WTC11 (cell line): Measurements from ENCODE around the gene CHI3L1. TPM values are rescaled to one million over a fixed set of nuclear protein-coding genes. Genes with fewer than 3 reads are reported as not detected.

Experiments
- ATAC-seq: fragments of 200-7000 bp; cut with Tn5 transposase; 2 replicates; pipeline ENCODE4 v1.10.0; 2021; ENCODE audit warnings: mild to moderate bottlenecking, moderate library complexity
- CTCF ChIA-PET: fragments of 300-600 bp; sonication (Branson Sonifier 250); formaldehyde crosslinking; loops from one replicate; lab custom pipeline; 2021; ENCODE audit warnings: antibody characterized with exemption; lab: Charles Lee
- POLR2A ChIA-PET: fragments of 350-600 bp; sonication (Branson Sonifier 250); formaldehyde crosslinking; loops from one replicate; lab custom pipeline; 2021; ENCODE audit warnings: antibody characterized with exemption; lab: Charles Lee
- DNase-seq: peaks from one replicate; pipeline ENCODE4 v3.0.0; 2021; ENCODE audit warnings: low spot score
- H3K27ac Mint-ChIP-seq: 2 replicates; pipeline ENCODE4 v1.8.0; 2021; ENCODE audit warnings: mixed read lengths
- H3K27me3 Mint-ChIP-seq: 2 replicates; pipeline ENCODE4 v1.8.0; 2021; ENCODE audit warnings: low read depth, mild to moderate bottlenecking, moderate library complexity, mixed read lengths
- H3K36me3 Mint-ChIP-seq: 2 replicates; pipeline ENCODE4 v1.8.0; 2021; ENCODE audit warnings: mixed read lengths
- H3K4me1 Mint-ChIP-seq: 2 replicates; pipeline ENCODE4 v1.8.0; 2022; ENCODE audit warnings: mixed read lengths
- H3K4me3 Mint-ChIP-seq: 2 replicates; pipeline ENCODE4 v1.8.0; 2021; ENCODE audit warnings: mild to moderate bottlenecking, moderate library complexity, mixed read lengths
- H3K9me3 Mint-ChIP-seq: 2 replicates; pipeline ENCODE4 v1.8.0; 2021; ENCODE audit warnings: mixed read lengths
- ATF1 ChIP-seq: sonication (generic); formaldehyde crosslinking; IDR thresholded peaks from 2 replicates; pipeline ENCODE4 v1.8.1; 2023; ENCODE audit warnings: mild to moderate bottlenecking, moderate library complexity, missing genetic modification reagents
- CREM ChIP-seq: sonication (generic); formaldehyde crosslinking; IDR thresholded peaks from 2 replicates; pipeline ENCODE4 v1.8.1; 2022; ENCODE audit warnings: mild to moderate bottlenecking, missing genetic modification reagents, moderate library complexity
- FOXK1 ChIP-seq: sonication (generic); formaldehyde crosslinking; IDR thresholded peaks from 2 replicates; pipeline ENCODE4 v1.8.0; 2022; ENCODE audit warnings: mild to moderate bottlenecking, moderate library complexity, missing genetic modification reagents
- FOXP1 ChIP-seq: sonication (generic); formaldehyde crosslinking; IDR thresholded peaks from 2 replicates; pipeline ENCODE4 v1.8.0; 2022; ENCODE audit warnings: missing genetic modification reagents, mild to moderate bottlenecking, moderate library complexity, borderline replicate concordance
- IRF2 ChIP-seq: sonication (generic); formaldehyde crosslinking; IDR thresholded peaks from 2 replicates; pipeline ENCODE4 v1.8.0; 2022; ENCODE audit warnings: low read depth, missing genetic modification reagents, borderline replicate concordance
- JUN ChIP-seq: sonication (generic); formaldehyde crosslinking; IDR thresholded peaks from 2 replicates; pipeline ENCODE4 v1.8.0; 2023; ENCODE audit warnings: mild to moderate bottlenecking, missing genetic modification reagents
- KAT7 ChIP-seq: sonication (generic); formaldehyde crosslinking; IDR thresholded peaks from 2 replicates; pipeline ENCODE4 v1.8.1; 2023; ENCODE audit warnings: missing genetic modification reagents, mild to moderate bottlenecking, borderline replicate concordance
- NFYB ChIP-seq: sonication (generic); formaldehyde crosslinking; conservative IDR thresholded peaks from 2 replicates; pipeline ENCODE4 v1.8.0; 2022; ENCODE audit warnings: low read depth, missing genetic modification reagents
- PRRX2 ChIP-seq: fragments of 250-450 bp; sonication (Bioruptor Pico); IDR thresholded peaks from 2 replicates; pipeline ENCODE4 v1.8.0; 2021; ENCODE audit warnings: mild to moderate bottlenecking
- RORB ChIP-seq: fragments of 250-450 bp; sonication (Bioruptor Pico); IDR thresholded peaks from 2 replicates; pipeline ENCODE4 v1.9.0; 2021; ENCODE audit warnings: mild to moderate bottlenecking
- SMAD4 ChIP-seq: sonication (generic); formaldehyde crosslinking; IDR thresholded peaks from 2 replicates; pipeline ENCODE4 v1.8.0; 2022; ENCODE audit warnings: mild to moderate bottlenecking, missing genetic modification reagents
- SOX15 ChIP-seq: fragments of 250-450 bp; sonication (Bioruptor Pico); IDR thresholded peaks from 2 replicates; pipeline ENCODE4 v1.9.0; 2021; ENCODE audit warnings: mild to moderate bottlenecking
- TCF7 ChIP-seq: sonication (generic); formaldehyde crosslinking; IDR thresholded peaks from 2 replicates; pipeline ENCODE4 v1.8.0; 2022; ENCODE audit warnings: mild to moderate bottlenecking, low read depth, missing genetic modification reagents, moderate library complexity
- TP53 ChIP-seq: sonication (generic); formaldehyde crosslinking; IDR thresholded peaks from 2 replicates; pipeline ENCODE4 v1.8.1; 2023; ENCODE audit warnings: mild to moderate bottlenecking, missing genetic modification reagents
- ZNF121 ChIP-seq: sonication (generic); formaldehyde crosslinking; IDR thresholded peaks from 2 replicates; pipeline ENCODE4 v1.8.0; 2023; ENCODE audit warnings: missing genetic modification reagents
- ZNF396 ChIP-seq: fragments of 250-450 bp; sonication (Bioruptor Pico); IDR thresholded peaks from 2 replicates; pipeline ENCODE4 v1.8.0; 2021; ENCODE audit warnings: mild to moderate bottlenecking, moderate library complexity, borderline replicate concordance
- ZNF423 ChIP-seq: fragments of 250-450 bp; sonication (Bioruptor Pico); IDR thresholded peaks from 2 replicates; pipeline ENCODE4 v2.1.2; 2022; ENCODE audit warnings: mild to moderate bottlenecking, moderate library complexity
- total RNA-seq: library from RNA; stranded (reverse); gene quantifications from 3 replicates; pipeline ENCODE4 v1.2.3, GENCODE V29; 2021
- TF ChIP-seq, protein P1 (sequence below): sonication (generic); formaldehyde crosslinking; IDR thresholded peaks from 2 replicates; pipeline ENCODE4 v1.8.1; 2022; ENCODE audit warnings: low read depth, mild to moderate bottlenecking, moderate library complexity, missing genetic modification reagents, borderline replicate concordance
- TF ChIP-seq, protein P2 (sequence below): sonication (generic); formaldehyde crosslinking; IDR thresholded peaks from 2 replicates; pipeline ENCODE4 v1.8.1; 2023; ENCODE audit warnings: mild to moderate bottlenecking, missing genetic modification reagents
- TF ChIP-seq, protein P3 (sequence below): sonication (generic); formaldehyde crosslinking; IDR thresholded peaks from 2 replicates; pipeline ENCODE4 v1.8.0; 2022; ENCODE audit warnings: missing genetic modification reagents
- TF ChIP-seq, protein P4 (sequence below): sonication (generic); formaldehyde crosslinking; IDR thresholded peaks from 2 replicates; pipeline ENCODE4 v1.8.1; 2023; ENCODE audit warnings: mild to moderate bottlenecking, missing genetic modification reagents

Gene CHI3L1
- total RNA-seq, 1 experiment from 2014 or later = 0.24 TPM

DNA sequence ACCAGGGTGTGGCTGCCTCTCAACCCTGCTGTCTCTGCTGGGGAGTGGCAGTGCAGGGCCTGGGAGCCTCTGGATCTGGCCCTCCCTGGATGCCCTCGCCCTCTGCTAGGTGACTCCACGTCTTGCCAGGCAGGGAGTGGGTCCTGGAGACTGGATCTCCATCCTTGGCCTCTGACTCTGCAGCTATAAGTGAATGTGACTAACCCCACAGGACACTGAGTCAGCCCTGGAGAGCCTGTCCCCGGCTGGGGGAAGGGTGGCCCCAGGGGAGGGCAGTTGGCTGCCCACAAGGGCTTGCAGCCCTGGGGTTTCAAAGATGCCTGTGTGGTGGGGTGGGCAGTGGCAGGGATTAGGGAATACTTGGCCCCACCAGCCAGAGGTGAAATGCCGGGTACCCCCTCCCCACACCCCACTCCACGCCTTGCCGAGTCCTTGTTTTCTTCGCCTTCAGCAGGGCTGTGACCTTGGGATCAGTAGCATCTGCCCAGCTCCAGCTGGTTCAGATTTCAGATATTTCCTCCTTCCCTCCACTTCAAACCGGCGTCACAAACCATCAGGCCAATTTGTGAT, 8.9 kb downstream of the CHI3L1 start:
- no peak overlapping the region for H3K27ac Mint-ChIP-seq

DNA sequence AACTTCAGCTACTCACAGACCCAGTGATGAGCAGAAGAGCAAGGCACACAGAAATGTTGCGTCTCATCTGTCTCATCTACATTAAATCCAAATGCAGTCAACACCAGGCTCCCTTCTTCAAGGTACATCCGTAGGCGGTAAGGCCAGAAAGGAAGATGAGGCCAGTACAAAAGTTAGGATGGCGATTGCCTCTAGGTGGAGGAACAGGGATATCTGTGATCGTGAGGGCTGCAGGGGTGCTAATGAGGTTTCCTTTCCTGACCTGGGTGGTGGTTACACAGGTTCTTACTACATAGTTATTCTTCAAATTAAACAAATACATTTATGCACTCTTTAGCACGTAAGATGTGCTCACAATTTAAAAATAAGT, 9.5 kb downstream of the CHI3L1 start:
- no peak overlapping the region for H3K27ac Mint-ChIP-seq
- ChIA-PET CTCF (interaction anchor here (4.9 to 6.1 kb wide), 2 partner anchors 90 to 137 kb away, joined by 18 to 30 read pairs; no protein-coding TSS in a partner anchor), POLR2A (no interaction called here)
- peaks cover 22% of the 10 kb centered on the region for H3K4me1 Mint-ChIP-seq
- H3K9me3 Mint-ChIP-seq = no peaks in the 10 kb centered on the region
- TF ChIP-seq, protein P1, sequence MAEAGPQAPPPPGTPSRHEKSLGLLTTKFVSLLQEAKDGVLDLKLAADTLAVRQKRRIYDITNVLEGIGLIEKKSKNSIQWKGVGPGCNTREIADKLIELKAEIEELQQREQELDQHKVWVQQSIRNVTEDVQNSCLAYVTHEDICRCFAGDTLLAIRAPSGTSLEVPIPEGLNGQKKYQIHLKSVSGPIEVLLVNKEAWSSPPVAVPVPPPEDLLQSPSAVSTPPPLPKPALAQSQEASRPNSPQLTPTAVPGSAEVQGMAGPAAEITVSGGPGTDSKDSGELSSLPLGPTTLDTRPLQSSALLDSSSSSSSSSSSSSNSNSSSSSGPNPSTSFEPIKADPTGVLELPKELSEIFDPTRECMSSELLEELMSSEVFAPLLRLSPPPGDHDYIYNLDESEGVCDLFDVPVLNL (CRISPR knock-in tag) = no peak
- TF ChIP-seq KAT7 (no peak), FOXP1 (no peak), ZNF423 (CRISPR knock-in tag) (no peak)
- TF ChIP-seq, protein P2, sequence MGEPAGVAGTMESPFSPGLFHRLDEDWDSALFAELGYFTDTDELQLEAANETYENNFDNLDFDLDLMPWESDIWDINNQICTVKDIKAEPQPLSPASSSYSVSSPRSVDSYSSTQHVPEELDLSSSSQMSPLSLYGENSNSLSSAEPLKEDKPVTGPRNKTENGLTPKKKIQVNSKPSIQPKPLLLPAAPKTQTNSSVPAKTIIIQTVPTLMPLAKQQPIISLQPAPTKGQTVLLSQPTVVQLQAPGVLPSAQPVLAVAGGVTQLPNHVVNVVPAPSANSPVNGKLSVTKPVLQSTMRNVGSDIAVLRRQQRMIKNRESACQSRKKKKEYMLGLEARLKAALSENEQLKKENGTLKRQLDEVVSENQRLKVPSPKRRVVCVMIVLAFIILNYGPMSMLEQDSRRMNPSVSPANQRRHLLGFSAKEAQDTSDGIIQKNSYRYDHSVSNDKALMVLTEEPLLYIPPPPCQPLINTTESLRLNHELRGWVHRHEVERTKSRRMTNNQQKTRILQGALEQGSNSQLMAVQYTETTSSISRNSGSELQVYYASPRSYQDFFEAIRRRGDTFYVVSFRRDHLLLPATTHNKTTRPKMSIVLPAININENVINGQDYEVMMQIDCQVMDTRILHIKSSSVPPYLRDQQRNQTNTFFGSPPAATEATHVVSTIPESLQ (CRISPR knock-in tag) = no peak
- no peaks in the 10 kb centered on the region for H3K27me3 Mint-ChIP-seq
- H3K4me3 Mint-ChIP-seq = no peak overlapping the region
- DNase-seq (no peak), ATAC-seq (no peak)
- H3K36me3 Mint-ChIP-seq = no peaks in the 10 kb centered on the region

More for the DNA sequence above, 8.9 kb downstream of the CHI3L1 start:
- ChIA-PET CTCF (interaction anchor here (1.2 to 6.1 kb wide), 4 partner anchors 38 to 138 kb away, joined by 3 to 30 read pairs (median 14); no protein-coding TSS in a partner anchor), POLR2A (no interaction called here)
- ATAC-seq = no peak
- H3K27me3 Mint-ChIP-seq = no peaks in the 10 kb centered on the region
- DNase-seq = no peak
- H3K36me3 Mint-ChIP-seq = no peaks in the 10 kb centered on the region
- TF ChIP-seq SMAD4 (no peak), JUN (CRISPR knock-in tag) (no peak), ATF1 (no peak), NFYB (CRISPR knock-in tag) (no peak), ZNF396 (CRISPR knock-in tag) (no peak), SOX15 (CRISPR knock-in tag) (no peak), RORB (CRISPR knock-in tag) (no peak), TCF7 (CRISPR knock-in tag) (no peak), CREM (CRISPR knock-in tag) (no peak), IRF2 (no peak), ZNF121 (no peak), FOXK1 (CRISPR knock-in tag) (no peak), TP53 (CRISPR knock-in tag) (no peak), PRRX2 (CRISPR knock-in tag) (no peak)
- TF ChIP-seq, protein P3, sequence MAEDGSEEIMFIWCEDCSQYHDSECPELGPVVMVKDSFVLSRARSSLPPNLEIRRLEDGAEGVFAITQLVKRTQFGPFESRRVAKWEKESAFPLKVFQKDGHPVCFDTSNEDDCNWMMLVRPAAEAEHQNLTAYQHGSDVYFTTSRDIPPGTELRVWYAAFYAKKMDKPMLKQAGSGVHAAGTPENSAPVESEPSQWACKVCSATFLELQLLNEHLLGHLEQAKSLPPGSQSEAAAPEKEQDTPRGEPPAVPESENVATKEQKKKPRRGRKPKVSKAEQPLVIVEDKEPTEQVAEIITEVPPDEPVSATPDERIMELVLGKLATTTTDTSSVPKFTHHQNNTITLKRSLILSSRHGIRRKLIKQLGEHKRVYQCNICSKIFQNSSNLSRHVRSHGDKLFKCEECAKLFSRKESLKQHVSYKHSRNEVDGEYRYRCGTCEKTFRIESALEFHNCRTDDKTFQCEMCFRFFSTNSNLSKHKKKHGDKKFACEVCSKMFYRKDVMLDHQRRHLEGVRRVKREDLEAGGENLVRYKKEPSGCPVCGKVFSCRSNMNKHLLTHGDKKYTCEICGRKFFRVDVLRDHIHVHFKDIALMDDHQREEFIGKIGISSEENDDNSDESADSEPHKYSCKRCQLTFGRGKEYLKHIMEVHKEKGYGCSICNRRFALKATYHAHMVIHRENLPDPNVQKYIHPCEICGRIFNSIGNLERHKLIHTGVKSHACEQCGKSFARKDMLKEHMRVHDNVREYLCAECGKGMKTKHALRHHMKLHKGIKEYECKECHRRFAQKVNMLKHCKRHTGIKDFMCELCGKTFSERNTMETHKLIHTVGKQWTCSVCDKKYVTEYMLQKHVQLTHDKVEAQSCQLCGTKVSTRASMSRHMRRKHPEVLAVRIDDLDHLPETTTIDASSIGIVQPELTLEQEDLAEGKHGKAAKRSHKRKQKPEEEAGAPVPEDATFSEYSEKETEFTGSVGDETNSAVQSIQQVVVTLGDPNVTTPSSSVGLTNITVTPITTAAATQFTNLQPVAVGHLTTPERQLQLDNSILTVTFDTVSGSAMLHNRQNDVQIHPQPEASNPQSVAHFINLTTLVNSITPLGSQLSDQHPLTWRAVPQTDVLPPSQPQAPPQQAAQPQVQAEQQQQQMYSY (CRISPR knock-in tag) = no peak
- TF ChIP-seq, protein P4, sequence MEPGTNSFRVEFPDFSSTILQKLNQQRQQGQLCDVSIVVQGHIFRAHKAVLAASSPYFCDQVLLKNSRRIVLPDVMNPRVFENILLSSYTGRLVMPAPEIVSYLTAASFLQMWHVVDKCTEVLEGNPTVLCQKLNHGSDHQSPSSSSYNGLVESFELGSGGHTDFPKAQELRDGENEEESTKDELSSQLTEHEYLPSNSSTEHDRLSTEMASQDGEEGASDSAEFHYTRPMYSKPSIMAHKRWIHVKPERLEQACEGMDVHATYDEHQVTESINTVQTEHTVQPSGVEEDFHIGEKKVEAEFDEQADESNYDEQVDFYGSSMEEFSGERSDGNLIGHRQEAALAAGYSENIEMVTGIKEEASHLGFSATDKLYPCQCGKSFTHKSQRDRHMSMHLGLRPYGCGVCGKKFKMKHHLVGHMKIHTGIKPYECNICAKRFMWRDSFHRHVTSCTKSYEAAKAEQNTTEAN (CRISPR knock-in tag) = no peak
- H3K9me3 Mint-ChIP-seq = no peaks in the 10 kb centered on the region
- H3K4me3 Mint-ChIP-seq = no peak overlapping the region
- peaks cover 21% of the 10 kb centered on the region for H3K4me1 Mint-ChIP-seq
